ENCODE measurements around the gene EXOSC1. TPM values are rescaled to one million over a fixed set of nuclear protein-coding genes. Genes with fewer than 3 reads are reported as not detected.

Gene EXOSC1
- total RNA-seq, 1 experiment from 2014 or later, result 60.3 TPM

- POLR2A ChIA-PET, result no interaction called here
- DNase-seq (ENCODE audit: low read depth, low spot score) (no peak), ATAC-seq (peak; percentile 21; the same call in 1 of the 2 replicates)
- no peak overlapping the region for H3K4me3 ChIP-seq (ENCODE audit: low read depth in 2 of 2, low read length in 2 of 2)
- intact Hi-C loops (cut with micrococcal nuclease; ENCODE audit: unreplicated experiment) (no loop called here), in situ Hi-C loops (cut with HindIII; ENCODE audit: low pct_unique_long_range_greater_than_20kb, low sequenced_read_pairs) (no loop called here)
- no peaks in the 10 kb centered on the region for H3K4me1 ChIP-seq (ENCODE audit: control insufficient read depth, insufficient read depth, low read length)
- no peak overlapping the region for H3K27ac ChIP-seq (ENCODE audit: low read length)
- H3K36me3 ChIP-seq (ENCODE audit: control insufficient read depth, insufficient read depth, low read length), result peaks cover 16% of the 10 kb centered on the region
- BruUV-seq (replicated peaks), result no TSS peak
- H3K9me3 ChIP-seq (ENCODE audit: control insufficient read depth, insufficient read depth, low read depth, low read length), result no peaks in the 10 kb centered on the region
- TF ChIP-seq SIN3A (IDR thresholded peaks at IDR 0.05; ENCODE audit: borderline replicate concordance, insufficient read depth, low read depth, low read length) (no peak), REST (IDR thresholded peaks at IDR 0.05; ENCODE audit: insufficient read depth in 1 of 2, low read depth in 2 of 2, low read length in 1 of 2) (no peak), CTCF (IDR thresholded peaks at IDR 0.05) (no peak), POLR2AphosphoS5 (IDR thresholded peaks at IDR 0.05; ENCODE audit: low read depth, low read length) (no peak), TCF7L2 (IDR thresholded peaks at IDR 0.05; ENCODE audit: low read depth, low read length) (no peak)
- CTCF ChIA-PET, result no interaction called here
- no peaks in the 10 kb centered on the region for H3K27me3 ChIP-seq (ENCODE audit: control insufficient read depth, insufficient read depth, low read length)
Measured at GRCh38 chr10:97388152-97388551, 57.7 kb downstream of the EXOSC1 start.

Other genes starting within 250 kb of the EXOSC1 start
- 28.9 TPM for gene ARHGAP19, start 153.4 kb downstream of the EXOSC1 start, total RNA-seq (2021; ENCODE audit: unreplicated experiment)
- 5.3 TPM for gene FRAT1, start 126.7 kb downstream of the EXOSC1 start, total RNA-seq (2021; ENCODE audit: unreplicated experiment)
- gene FRAT2, start 111.3 kb downstream of the EXOSC1 start, total RNA-seq (2021; ENCODE audit: unreplicated experiment), result 16.7 TPM
- 94.9 TPM for gene RRP12, start 44.7 kb downstream of the EXOSC1 start, total RNA-seq (2021; ENCODE audit: unreplicated experiment)
- 726 TPM for gene PGAM1, start 19.8 kb downstream of the EXOSC1 start, total RNA-seq (2021; ENCODE audit: unreplicated experiment)
- 64.5 TPM for gene ZDHHC16, start 169 bp upstream of the EXOSC1 start, total RNA-seq (2021; ENCODE audit: unreplicated experiment)
- gene MMS19, start 52.4 kb upstream of the EXOSC1 start, total RNA-seq (2021; ENCODE audit: unreplicated experiment), result 83.3 TPM
- gene UBTD1, start 52.9 kb upstream of the EXOSC1 start, total RNA-seq (2021; ENCODE audit: unreplicated experiment), result 55.6 TPM
- 0.98 TPM for gene ANKRD2, start 126.8 kb upstream of the EXOSC1 start, total RNA-seq (2021; ENCODE audit: unreplicated experiment)
- gene HOGA1, start 138.4 kb upstream of the EXOSC1 start, total RNA-seq (2021; ENCODE audit: unreplicated experiment), result 0.08 TPM
- gene C10orf62, start 143.7 kb upstream of the EXOSC1 start, total RNA-seq (2021; ENCODE audit: unreplicated experiment), result not detected
- 17.9 TPM for gene MORN4, start 187.5 kb upstream of the EXOSC1 start, total RNA-seq (2021; ENCODE audit: unreplicated experiment)
- gene PI4K2A, start 194.7 kb upstream of the EXOSC1 start, total RNA-seq (2021; ENCODE audit: unreplicated experiment), result 22.8 TPM
- 8.0 TPM for gene AVPI1, start 241.2 kb upstream of the EXOSC1 start, total RNA-seq (2021; ENCODE audit: unreplicated experiment)